OCI-LY3 (cell line): ENCODE measurements around the gene BPIFB6.

Source experiments
- H2AFZ ChIP-seq: fragments of 200-600, 300-600 bp; shearing (Covaris generic); 2 replicates; pipeline ENCODE4 v1.6.0; 2014; ENCODE audit warnings: antibody characterized with exemption, low read depth, low read length
- H3K27ac ChIP-seq: fragments of 200-600, 300-600 bp; sonication (generic); 2 replicates; pipeline ENCODE4 v1.5.1; 2014; ENCODE audit warnings: mild to moderate bottlenecking, low read length, moderate library complexity, mixed read lengths
- H3K27me3 ChIP-seq: fragments of 200-600, 300-600 bp; sonication (generic); 2 replicates; pipeline ENCODE4 v1.6.1; 2014; ENCODE audit warnings: low read depth, low read length, mixed read lengths
- H3K36me3 ChIP-seq: fragments of 200-600, 300-600 bp; sonication (generic); replicated peaks from 2 replicates; pipeline ENCODE3; 2014; ENCODE audit warnings: low read depth, low read length, mixed read lengths
- H3K4me1 ChIP-seq: fragments of 300-600, 200-600 bp; sonication (generic); 2 replicates; pipeline ENCODE4 v1.6.1; 2014; ENCODE audit warnings: low read length, mixed read lengths
- H3K4me2 ChIP-seq: fragments of 200-600, 300-600 bp; sonication (generic); 2 replicates; pipeline ENCODE4 v1.6.1; 2014; ENCODE audit warnings: low read length, mixed read lengths
- H3K4me3 ChIP-seq: fragments of 300-600, 200-600 bp; sonication (generic); 2 replicates; pipeline ENCODE4 v1.5.1; 2014; ENCODE audit warnings: antibody characterized with exemption, mild to moderate bottlenecking, low read length, moderate library complexity
- H3K79me2 ChIP-seq: fragments of 300-600, 200-600 bp; shearing (Covaris generic); 2 replicates; pipeline ENCODE4 v1.6.1; 2014; ENCODE audit warnings: mild to moderate bottlenecking, low read length, mixed read lengths
- H3K9ac ChIP-seq: fragments of 300-600, 200-600 bp; shearing (Covaris generic); 2 replicates; pipeline ENCODE4 v1.6.0; 2014; ENCODE audit warnings: mild to moderate bottlenecking, low read length, moderate library complexity
- H3K9me3 ChIP-seq: fragments of 200-600, 300-600 bp; shearing (Covaris generic); 2 replicates; pipeline ENCODE4 v1.6.1; 2014; ENCODE audit warnings: low read length, mixed read lengths; ENCODE audit not compliant: insufficient read depth
- H4K20me1 ChIP-seq: fragments of 200-600, 300-600 bp; sonication (generic); 2 replicates; pipeline ENCODE4 v1.6.1; 2016; ENCODE audit warnings: low read length, mixed read lengths; ENCODE audit not compliant: insufficient read depth
- EZH2phosphoT487 ChIP-seq: fragments of 200-600 bp; shearing (Covaris generic); IDR thresholded peaks from 2 replicates; pipeline ENCODE4 v1.6.1; 2018; ENCODE audit warnings: antibody characterized with exemption, mixed run types, low read depth
- TF ChIP-seq, protein P1 (sequence below): fragments of 200-600, 300-600 bp; sonication (generic); IDR thresholded peaks from 2 replicates; pipeline ENCODE4 v1.5.1; 2014; ENCODE audit warnings: antibody characterized with exemption, low read length, low read depth

BPIFB6 gene

DNA sequence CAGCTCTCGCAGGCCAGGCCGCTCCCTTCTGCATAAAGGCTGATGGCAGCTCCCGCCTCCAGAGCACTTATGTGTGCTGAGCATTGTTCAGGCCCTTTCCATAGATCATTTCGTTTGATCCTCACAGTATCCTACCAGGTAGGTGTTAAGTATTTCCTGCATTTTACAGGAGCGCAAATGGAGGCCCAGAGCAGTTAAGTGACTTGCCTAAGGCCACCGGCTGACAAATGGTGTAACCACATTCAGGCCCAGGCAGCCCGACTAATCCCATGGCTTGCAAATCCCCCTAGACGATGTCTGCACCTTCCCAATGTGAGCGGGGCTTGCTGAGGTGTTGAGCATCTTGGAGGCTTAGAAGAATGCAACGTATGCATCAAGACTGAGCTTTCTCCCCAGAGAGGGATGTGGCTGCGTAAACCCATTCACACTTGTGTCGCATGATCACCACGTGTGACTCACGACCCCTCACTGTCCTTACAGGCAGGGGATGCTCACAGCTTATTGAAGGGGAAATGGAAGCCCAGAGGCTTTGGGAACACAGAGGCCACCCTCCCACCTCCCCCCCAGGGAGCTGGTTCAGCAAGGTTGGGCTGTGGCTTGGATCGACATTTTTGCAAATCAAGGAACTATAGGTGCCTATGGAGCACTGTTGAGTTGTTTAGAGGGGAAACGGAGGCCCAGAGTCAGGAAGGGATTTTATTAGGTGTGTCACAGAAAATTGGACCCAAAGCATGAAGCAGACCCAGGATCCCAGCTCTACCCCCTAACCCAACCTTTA lies 16.9 kb upstream of the BPIFB6 start:
- no peaks in the 10 kb centered on the region for H3K36me3 ChIP-seq
- TF ChIP-seq EZH2phosphoT487: no peak
- TF ChIP-seq, protein P1, sequence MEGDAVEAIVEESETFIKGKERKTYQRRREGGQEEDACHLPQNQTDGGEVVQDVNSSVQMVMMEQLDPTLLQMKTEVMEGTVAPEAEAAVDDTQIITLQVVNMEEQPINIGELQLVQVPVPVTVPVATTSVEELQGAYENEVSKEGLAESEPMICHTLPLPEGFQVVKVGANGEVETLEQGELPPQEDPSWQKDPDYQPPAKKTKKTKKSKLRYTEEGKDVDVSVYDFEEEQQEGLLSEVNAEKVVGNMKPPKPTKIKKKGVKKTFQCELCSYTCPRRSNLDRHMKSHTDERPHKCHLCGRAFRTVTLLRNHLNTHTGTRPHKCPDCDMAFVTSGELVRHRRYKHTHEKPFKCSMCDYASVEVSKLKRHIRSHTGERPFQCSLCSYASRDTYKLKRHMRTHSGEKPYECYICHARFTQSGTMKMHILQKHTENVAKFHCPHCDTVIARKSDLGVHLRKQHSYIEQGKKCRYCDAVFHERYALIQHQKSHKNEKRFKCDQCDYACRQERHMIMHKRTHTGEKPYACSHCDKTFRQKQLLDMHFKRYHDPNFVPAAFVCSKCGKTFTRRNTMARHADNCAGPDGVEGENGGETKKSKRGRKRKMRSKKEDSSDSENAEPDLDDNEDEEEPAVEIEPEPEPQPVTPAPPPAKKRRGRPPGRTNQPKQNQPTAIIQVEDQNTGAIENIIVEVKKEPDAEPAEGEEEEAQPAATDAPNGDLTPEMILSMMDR: no peak
- no peak overlapping the region for H3K9ac ChIP-seq
- no peak overlapping the region for H2AFZ ChIP-seq
- no peaks in the 10 kb centered on the region for H3K4me1 ChIP-seq
- H3K27ac ChIP-seq: no peak overlapping the region
- no peak overlapping the region for H3K4me2 ChIP-seq
- H3K4me3 ChIP-seq: no peak overlapping the region
- H3K27me3 ChIP-seq: peaks cover 21% of the 10 kb centered on the region
- no peaks in the 10 kb centered on the region for H3K9me3 ChIP-seq
- H4K20me1 ChIP-seq: no peaks in the 10 kb centered on the region
- H3K79me2 ChIP-seq: no peaks in the 10 kb centered on the region

DNA sequence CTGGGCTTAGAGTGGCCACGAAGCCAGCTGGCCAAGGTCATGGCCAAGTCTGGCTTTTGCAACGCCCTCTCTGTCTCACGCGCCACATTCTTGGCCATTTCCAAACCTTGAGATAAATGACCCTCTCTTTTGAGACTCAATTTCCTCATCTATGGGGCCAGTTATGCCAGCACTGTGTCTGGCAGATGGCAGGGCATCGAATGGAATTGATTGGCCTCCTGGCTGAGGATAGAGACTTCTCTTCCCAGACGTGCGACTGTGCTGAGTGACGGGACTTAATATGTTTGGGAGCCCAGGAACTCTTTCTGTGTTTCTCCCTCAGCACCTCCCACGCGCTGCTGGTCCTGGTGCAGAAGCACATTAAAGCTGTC lies 16.3 kb upstream of the BPIFB6 start:
- no peaks in the 10 kb centered on the region for H3K9me3 ChIP-seq
- H3K27me3 ChIP-seq: peaks cover 21% of the 10 kb centered on the region
- H3K4me1 ChIP-seq: no peaks in the 10 kb centered on the region
- no peak overlapping the region for H3K4me3 ChIP-seq
- no peak for TF ChIP-seq EZH2phosphoT487
- TF ChIP-seq, protein P1: no peak
- H3K27ac ChIP-seq: no peak overlapping the region
- no peak overlapping the region for H3K9ac ChIP-seq
- no peak overlapping the region for H2AFZ ChIP-seq
- no peak overlapping the region for H3K4me2 ChIP-seq
- H3K36me3 ChIP-seq: no peaks in the 10 kb centered on the region
- no peaks in the 10 kb centered on the region for H4K20me1 ChIP-seq
- H3K79me2 ChIP-seq: no peaks in the 10 kb centered on the region

DNA sequence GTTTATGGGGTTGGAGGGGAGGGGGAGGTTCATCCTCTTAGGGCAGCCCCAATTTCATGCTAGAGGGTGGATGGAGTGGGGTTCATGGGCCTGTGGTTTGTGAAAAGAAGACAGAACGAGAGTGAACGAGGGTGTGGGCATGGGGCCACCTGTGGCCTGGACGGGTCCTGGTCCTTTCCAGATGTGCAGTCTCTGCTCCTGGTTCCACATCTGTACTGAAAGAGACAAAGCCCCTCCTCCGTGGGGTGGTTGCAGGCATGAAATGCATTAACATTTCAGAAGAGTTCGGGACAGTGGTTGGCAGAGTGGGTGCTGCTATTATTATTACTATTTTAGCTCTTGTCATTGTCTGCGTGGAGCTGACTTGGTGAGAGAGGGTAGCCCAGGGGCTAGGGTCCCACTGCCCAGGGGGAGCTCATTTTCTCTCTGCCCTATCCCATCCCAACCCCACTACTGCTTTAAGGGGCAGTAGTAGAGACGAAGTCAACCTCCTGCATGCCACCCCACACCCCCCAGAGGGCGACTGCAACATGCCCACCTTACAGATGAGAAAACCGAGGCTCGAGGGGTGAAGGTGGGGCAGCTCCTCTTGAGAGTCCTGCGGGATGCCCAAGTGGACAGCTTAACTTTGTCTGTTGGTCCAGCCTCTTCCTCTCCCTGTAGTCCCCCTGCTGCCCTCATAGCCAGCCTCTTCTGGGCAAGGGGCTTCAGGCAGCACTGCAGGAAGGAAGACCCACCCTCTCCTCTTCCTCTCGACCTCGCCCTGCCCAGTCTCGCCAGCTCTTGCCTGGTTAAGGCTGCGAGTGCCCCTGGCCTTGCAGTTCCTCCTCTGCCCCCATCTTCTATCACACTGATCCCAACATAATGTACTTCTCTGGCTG lies 15.5 kb upstream of the BPIFB6 start:
- Histone ChIP-seq H3K4me2 (no peak overlapping the region), H4K20me1 (no peaks in the 10 kb centered on the region), H3K9me3 (no peaks in the 10 kb centered on the region), H3K79me2 (no peaks in the 10 kb centered on the region), H3K27me3 (peaks cover 20% of the 10 kb centered on the region), H3K4me3 (no peak overlapping the region), H2AFZ (no peak overlapping the region), H3K4me1 (peaks cover 1% of the 10 kb centered on the region), H3K36me3 (no peaks in the 10 kb centered on the region), H3K9ac (no peak overlapping the region), H3K27ac (no peak overlapping the region)
- no peak for TF ChIP-seq EZH2phosphoT487
- TF ChIP-seq, protein P1: no peak

DNA sequence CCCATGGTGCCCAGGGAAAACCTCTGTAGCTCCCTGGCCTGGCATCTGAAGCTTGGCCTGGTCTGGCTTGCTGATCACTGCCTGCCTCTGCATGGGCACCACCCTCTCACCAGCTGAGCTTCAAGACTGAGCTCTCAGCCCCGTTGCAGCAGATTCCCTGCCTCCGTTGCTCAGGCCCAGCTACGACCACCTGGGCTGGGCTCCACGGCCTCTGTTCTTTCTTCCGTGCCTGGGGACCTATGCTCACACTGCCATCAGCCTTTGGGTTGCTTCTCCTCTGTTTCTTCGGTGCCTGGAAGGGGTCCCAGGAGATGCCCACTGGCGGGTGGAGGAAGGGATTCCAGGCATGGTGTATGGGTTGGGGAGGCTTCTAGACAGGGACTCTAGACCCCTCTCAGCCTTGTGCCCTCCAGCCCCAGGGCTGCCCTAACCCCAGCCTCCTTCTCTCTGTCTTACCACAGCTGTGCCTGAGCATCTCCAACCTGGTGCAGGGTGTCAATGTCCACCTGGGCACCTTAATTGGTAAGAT lies 14.8 kb upstream of the BPIFB6 start:
- Histone ChIP-seq H4K20me1 (no peaks in the 10 kb centered on the region), H3K4me3 (no peak overlapping the region), H3K36me3 (no peaks in the 10 kb centered on the region), H3K27ac (no peak overlapping the region), H3K4me1 (peaks cover 8% of the 10 kb centered on the region), H3K4me2 (no peak overlapping the region), H3K79me2 (no peaks in the 10 kb centered on the region), H2AFZ (no peak overlapping the region), H3K9ac (no peak overlapping the region), H3K27me3 (peaks cover 15% of the 10 kb centered on the region), H3K9me3 (no peaks in the 10 kb centered on the region)
- TF ChIP-seq, protein P1: no peak
- no peak for TF ChIP-seq EZH2phosphoT487
